ENCODE results near the gene ZBTB2.
"Not testable (repeated sequence)": the region's sequence is repeated elsewhere in the genome, so short reads cannot be mapped to it uniquely, and the experiment has no call there.

ZBTB2 gene

GRCh38 chr6:151317103-151317994, 74.0 kb downstream of the ZBTB2 start:
- peaks cover 4% of the 10 kb centered on the region for H3K4me1 ChIP-seq (ENCODE audit: control insufficient read depth, insufficient read depth, low read length)
- no peak overlapping the region for H3K4me3 ChIP-seq (ENCODE audit: low read length in 2 of 2)
- H3K27ac ChIP-seq (ENCODE audit: low read length), result peak overlapping the region; percentile 70
- peaks cover 0 to 2% of the 10 kb centered on the region in 2 donors for H3K9me3 ChIP-seq (ENCODE audit: control insufficient read depth in 2 of 2, low read length in 2 of 2)
- peaks cover 0 to 2% of the 10 kb centered on the region in 2 donors for H3K36me3 ChIP-seq (ENCODE audit: control insufficient read depth in 2 of 2, insufficient read depth in 2 of 2, low read length in 2 of 2)
- H3K9ac ChIP-seq (ENCODE audit: low read length in 2 of 2), result peak overlapping the region in 1 of 2 donors; percentile 39
- no peaks in the 10 kb centered on the region for H3K27me3 ChIP-seq (ENCODE audit: control insufficient read depth in 1 of 2, insufficient read depth in 2 of 2, low read length in 2 of 2)

- not testable (repeated sequence) for H3K36me3 ChIP-seq (ENCODE audit: control insufficient read depth in 2 of 2, insufficient read depth in 2 of 2, low read length in 2 of 2); H3K4me3 ChIP-seq (ENCODE audit: low read length in 2 of 2); H3K4me1 ChIP-seq (ENCODE audit: control insufficient read depth, insufficient read depth, low read length); H3K27me3 ChIP-seq (ENCODE audit: control insufficient read depth in 1 of 2, insufficient read depth in 2 of 2, low read length in 2 of 2); H3K27ac ChIP-seq (ENCODE audit: low read length); H3K9me3 ChIP-seq (ENCODE audit: control insufficient read depth in 2 of 2, low read length in 2 of 2); H3K9ac ChIP-seq (ENCODE audit: low read length in 2 of 2)
Measured at GRCh38 chr6:151315661-151316060, 75.7 kb downstream of the ZBTB2 start.

Data from stomach smooth muscle (tissue), 2 donors.